ENCODE measurements around the gene MAP2K6.

The MAP2K6 gene

DNA sequence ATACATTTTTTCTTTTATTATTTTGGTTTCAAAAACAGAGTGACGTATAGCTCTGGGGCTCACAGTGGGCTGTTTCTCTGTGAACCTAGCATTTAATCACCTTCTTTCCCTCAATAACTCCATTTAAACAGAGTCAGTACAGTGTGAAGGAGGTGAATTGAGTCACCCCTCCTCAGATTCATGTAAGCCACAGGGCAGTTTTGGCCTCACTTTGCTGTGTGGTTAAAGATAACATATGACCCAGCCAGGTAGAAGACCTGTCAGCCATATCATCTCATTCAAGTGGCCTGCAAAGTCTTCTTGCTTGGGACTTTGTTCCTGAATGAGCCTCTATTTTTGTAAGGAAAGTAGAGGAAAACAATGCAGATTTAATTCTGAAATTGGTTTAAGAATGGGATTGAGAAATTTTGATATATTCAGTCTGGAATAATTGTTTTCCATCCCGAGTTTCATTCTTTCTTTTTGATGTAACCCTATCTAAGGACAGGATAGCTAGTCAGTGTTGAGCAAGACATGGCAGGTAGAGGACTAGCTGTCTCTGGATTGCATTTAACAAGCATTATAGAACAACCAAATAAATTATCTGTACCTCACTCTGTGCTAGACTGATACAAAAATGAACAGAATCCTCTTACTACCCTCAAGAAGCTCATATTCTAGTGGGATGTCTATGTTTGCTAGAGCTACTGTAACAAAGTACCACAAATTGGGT lies 13.1 kb downstream of the MAP2K6 start:
- no peak for DNase-seq

DNA sequence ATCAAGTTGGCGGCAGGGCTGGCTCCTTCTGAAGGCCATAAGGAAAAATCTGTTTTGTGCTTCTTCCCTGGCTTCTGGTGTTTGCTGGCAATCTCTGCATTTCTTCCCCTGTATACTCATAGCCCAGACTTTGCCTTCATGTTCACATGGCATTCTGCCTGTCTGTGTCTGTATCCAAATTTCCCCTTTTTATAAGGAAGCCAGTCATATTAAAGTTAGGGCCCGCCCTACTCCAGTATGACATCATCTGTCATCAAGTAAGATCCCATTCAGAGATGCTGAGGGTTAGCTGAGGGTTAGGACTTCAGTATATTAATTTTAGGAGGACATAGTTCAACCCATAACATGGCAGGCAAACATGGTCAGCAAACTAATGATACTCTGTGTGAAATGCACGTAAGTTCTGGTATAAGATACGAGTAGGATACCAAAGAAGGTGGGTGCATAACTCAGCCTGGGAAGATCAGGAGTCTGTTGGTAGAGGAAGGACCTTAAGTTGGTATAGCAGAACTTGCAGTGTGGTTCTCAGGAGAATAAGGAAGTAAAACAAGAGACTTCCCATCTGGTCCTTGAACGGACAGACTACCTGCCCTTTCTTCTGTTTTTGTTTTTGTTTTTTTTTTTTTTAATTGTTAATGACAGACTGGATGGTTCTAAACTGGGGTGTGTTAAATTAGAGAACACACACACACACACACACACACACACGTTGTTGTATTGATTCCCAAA lies 13.9 kb downstream of the MAP2K6 start:
- DNase-seq: no peak

DNA sequence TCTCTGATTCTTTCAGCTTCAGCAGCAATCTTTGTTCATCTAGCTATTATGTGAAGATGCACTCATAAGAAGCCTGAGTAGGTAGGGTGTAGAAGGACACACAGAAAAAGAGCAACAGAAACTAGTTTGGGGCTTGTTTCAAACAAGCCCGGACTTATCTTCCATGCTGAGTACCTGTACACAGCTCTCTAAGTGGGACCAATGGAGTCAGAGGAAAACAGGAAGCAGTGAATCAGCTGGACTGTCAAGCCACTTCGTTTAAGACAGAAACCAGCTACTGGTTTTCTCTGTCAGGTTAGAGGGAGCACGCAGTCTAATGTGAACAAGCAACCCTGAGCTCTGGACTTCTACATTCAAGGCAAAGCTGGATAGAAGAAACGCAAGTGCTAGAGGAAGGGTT lies 16.0 kb downstream of the MAP2K6 start:
- no peak for DNase-seq

DNA sequence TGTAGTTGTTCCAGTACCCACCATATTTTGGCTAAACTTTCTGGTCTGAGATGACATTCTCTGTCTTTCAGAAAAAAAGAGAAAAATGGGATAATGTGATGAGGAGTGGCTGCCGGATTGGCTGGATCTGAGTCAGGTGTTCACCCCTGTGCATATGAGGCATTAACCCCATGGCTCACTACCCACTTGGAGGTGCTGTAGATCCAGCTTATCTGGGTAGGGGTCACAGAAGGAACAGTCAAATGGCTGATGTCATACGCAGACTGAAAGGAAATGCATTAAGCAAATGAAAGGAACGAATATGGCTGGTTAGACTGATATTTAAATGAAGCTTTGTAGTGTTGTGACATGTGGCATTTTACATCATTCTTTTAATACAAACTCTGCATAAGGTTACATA lies 17.3 kb downstream of the MAP2K6 start:
- DNase-seq: no peak

DNA sequence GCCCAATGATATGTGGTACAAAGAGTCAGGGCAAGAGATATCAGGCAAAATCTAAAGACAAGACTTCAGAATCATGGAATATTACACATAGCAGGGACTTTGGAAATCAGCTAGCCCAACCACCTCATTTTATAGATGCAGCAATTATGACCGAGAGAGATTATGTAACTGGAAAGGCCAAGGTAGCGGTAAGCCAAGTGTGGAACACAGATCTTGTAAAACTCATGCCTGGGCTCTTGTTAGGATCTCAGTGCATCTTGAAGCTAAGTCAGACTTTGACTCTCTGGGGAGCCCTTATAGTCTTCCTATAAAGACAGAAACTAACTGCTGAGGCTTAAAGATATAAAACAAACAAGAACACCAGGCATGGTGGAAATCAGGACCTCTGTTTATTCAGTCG lies 18.6 kb downstream of the MAP2K6 start:
- no peak for DNase-seq

DNA sequence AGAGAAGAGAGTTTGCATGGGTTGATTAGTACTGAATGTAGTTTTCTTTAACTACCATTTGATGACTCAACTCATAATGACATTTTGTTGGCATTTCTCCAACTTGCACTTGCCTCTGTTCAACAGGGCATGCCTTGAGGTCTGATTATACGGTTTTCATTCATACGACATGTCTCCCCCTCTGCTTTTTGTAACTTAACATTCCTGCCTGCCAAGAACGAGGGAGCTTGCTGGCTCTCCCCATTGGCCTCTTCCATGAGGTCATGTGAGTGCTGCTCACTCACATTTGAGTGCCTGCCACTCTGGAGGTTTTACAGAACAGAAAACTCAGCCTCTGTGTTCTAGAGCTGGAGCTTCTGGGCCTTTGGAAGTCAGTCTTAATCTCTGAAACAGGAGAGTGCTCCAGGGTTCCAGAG lies 19.7 kb downstream of the MAP2K6 start:
- peak; percentile 49 for DNase-seq

GRCh38 chr17:69435971-69436696 lies 21.6 kb downstream of the MAP2K6 start:
- no peak for DNase-seq

DNA sequence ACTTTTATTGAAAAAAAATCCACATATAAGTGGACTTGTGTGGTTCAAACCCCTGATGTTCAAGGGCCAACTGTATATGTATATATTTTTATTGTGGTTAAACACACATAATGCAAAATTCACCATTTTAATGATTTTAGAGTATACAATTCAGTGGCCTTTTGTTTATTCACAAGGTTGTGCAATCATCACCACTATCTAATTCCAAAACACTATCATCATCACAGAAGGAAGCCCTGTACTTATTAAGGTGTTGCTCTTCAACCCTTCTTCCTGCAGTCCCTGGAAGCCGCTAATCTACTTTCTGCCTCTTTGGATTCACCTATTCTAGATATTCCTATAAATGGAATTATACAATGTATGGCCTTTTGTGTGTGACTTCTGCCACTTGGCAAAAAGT lies 23.0 kb downstream of the MAP2K6 start:
- no peak for DNase-seq

GRCh38 chr17:69438776-69439175 lies 24.3 kb downstream of the MAP2K6 start:
- DNase-seq: no peak

GRCh38 chr17:69441179-69441578 lies 26.7 kb downstream of the MAP2K6 start:
- no peak for DNase-seq

DNA sequence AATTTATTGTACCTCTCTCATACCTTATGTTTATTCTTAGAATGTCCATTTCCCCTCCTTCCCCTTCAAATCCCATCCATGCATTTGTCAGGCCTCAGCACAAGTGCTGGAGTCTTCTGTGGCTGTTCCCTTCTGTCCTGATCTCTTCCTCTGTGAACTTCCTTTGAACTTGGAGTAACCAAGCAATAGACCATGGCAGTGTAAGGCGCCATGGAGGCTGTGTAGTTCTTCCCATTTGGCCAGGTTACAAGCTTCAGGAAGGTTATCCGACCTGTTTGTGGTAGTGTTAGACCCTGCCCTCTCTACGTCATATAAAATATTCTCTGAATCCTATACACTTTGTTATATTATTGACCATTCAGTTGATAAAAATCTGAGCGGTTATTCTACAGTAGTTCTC lies 28.6 kb downstream of the MAP2K6 start:
- no peak for DNase-seq

DNA sequence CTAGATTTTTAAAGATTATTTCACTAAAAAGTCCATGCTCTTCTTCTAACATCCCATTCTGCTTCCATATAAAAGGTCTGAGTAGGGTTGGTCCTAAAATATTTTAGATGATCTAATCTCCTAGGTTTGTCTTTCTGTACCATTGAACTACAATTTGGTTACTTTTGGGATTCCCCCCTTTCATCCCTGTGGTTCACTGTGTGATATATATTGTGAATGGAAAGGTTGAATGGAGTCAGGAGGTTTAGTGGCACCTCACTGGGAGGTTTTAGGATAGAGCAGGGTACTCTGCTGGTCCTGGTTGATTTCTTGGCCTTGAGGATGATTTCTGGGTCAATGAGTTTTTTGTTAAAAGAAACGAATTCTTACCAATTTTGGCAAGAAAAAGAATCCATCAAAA lies 29.5 kb downstream of the MAP2K6 start:
- no peak for DNase-seq

DNA sequence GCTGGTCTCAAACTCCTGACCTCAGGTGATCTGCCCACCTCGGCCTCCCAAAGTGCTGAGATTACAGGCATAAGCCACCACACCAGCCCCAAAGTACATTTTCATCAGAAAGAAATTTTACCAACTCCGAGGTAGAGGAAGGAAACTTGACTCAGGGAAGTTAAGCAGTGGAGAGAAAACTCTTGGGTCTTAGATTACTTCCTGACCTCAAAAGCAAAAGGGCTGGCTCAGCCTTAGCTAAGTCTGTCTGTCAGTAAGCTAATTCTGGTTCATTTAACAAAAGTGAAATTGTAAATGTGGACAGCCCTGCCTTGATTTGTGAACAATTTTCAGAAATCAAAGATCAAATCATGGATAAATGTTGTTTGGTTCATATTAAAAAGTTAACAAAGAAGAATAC lies 30.6 kb downstream of the MAP2K6 start:
- DNase-seq: no peak

DNA sequence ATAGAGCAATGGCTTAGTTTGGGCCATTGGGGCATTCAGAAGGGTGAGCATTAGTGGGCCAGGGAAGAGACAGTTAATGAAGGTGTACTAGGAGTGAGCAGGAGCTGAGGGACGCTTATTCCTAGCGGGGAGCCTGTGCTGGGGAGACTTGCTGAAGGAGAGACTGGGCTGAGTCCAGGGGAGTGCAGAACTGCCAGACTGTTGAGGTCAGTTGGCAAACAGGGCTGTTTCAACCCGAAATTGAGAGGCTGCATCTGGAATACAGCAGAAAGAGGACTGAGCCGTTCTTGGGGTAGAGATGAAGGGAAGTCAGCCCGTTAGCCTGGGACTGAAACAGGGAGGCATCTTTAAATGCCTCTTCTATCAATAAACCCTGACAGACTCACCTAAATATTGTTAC lies 33.2 kb downstream of the MAP2K6 start:
- no peak for DNase-seq

GRCh38 chr17:69448431-69449102 lies 34.1 kb downstream of the MAP2K6 start:
- no peak for DNase-seq

- no peak for DNase-seq
These were observed 35.6 kb downstream of the MAP2K6 start for GRCh38 chr17:69450131-69450530.

DNA sequence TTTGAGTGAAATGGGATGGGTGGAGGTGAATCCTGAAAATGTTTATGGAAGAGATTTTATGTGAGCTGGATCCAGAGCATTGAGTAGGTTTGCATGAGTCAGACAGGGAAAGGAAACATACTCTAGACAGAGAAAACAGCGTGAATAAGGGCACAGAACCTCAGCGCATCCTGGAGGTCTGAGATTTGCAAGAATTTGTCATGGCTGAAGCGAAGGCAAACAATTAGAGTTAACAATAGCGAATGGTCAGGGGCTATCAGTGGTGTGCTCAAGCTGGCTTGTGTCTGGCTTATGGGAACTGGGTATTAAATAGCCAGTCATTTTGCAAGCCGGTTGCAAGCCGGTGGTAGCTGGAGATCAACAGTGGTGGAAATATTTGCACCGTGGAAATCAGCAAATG lies 36.4 kb downstream of the MAP2K6 start:
- DNase-seq: no peak

DNA sequence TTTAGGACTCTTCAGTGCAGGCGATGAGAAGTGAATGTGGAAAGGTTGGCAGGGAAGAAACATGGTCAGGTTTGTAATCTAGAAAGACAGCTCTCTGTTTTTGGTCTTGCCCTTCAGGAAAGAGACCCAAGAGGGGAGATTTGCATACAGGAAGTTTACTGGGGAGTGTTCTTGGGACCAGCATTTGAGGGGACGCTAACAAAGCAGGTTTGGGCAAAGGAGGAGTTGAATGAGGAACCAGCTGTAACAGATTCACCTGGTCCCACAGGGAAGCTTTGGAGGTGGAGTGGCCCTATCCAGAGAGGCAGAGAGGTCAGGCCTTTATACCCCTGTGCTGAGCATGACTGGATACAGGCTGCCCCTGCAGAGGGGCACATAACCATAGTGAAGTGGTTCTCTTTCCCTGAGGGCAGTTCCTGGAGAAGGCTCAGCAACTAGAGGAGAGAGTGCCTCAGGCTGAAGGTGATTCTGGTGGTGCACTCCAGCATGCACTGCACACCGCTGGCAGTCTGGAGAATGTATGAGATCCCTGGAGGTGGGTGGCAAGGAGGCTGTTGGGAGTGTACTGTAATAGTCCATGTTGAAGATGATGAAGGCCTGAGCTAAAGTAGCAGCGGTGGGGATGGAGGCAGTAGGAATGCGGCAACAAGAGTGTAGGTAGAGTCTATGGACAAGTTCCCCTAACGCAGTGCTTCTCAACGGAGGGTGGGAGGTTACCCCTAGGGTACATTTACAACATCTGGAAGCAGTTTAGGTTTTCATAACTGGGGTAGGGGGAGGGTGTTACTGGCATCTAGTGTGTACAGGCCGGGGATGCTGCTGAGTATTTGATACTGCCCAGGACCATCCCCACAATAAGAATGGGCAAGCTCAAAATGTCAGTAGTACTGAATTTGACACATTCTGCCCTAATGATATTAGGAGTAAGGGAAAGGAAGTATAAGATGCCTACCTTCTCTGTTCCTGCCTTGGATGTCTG lies 37.2 kb downstream of the MAP2K6 start:
- no peak for DNase-seq

DNA sequence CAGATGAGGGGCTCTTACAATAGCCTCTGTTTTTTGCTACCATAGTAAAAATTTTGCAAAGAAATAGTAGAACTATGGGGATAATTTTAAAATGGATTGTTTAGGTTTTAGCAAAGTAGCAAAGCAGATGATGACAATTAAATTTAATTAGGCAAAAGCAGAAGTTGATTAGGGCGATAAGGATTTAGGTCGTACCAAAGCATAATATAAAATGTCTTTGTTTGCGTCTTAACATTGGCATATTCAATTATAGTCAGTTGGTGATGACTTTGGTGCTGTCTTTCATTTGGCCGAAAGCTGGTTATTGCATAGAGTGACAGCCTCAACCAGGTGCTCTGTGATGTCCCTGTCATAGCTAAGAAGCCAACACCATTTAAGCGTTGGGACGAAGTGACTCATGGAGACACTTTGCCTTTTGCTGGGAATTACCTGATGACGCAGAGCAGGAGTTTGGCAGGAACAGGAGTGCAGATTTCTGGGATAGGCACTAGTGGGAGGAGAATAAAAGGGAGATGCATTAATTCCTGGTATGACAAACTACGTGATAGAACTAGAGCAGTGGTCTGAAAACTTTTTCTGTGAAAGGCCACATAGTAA lies 38.3 kb downstream of the MAP2K6 start:
- no peak for DNase-seq

- no peak for DNase-seq
These were observed 39.6 kb downstream of the MAP2K6 start for GRCh38 chr17:69454051-69454450.

DNA sequence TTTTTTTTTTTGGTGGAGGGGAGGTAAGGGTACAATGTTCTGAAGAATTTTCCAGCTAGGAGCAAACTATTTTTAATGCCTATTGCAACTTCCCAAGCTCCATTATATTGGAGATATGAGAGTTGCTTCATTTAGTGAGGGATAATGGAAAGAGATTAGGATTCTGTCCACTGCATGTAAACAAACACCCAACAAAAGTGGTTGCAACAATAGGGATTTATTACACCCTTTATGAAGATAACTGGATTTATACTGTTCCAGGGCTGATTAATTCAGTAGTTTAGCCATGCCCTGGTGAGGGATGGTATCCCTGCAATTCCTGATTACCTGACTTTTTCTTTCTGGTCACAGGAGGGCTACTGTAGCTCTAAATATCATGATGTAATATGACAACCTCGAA lies 40.5 kb downstream of the MAP2K6 start:
- DNase-seq: no peak

DNA sequence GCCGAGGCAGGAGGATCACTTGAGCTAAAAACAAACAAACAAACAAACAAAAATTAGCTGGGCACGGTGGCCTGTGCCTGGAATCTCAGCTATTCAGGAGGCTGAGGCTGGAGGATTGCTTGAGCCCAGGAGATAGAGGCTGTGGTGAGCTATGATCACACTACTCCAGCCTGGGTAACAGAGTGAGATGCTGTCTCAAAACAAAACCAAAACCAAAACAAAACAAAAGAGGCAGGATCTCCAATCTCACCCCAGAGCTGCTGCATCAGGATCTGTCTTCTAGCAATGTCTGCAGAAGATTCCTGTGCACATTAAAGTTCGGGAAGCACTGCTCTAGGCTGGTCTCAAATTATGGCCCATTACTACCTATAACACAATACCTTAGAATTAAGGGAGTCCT lies 43.1 kb downstream of the MAP2K6 start:
- no peak for DNase-seq

Measured in fibroblast of skin of abdomen (primary cell).